ENCODE results near the gene ABTB1.

Gene ABTB1

GRCh38 chr3:127717357-127718244 lies 44.8 kb downstream of the ABTB1 start:
- Mint-ChIP-seq H3K27ac (peak overlapping the region; percentile 18), H3K4me1 (peaks cover 90% of the 10 kb centered on the region), H3K4me3 (no peak overlapping the region), H3K36me3 (ENCODE audit: low read depth) (no peaks in the 10 kb centered on the region), H3K27me3 (ENCODE audit: low read depth, poor library complexity) (peaks cover 13% of the 10 kb centered on the region), H3K9me3 (no peaks in the 10 kb centered on the region)
- no peak for TF ChIP-seq CTCF (IDR thresholded peaks at IDR 0.05)
- DNase-seq = no peak

GRCh38 chr3:127718245-127718915 lies 45.6 kb downstream of the ABTB1 start:
- Mint-ChIP-seq H3K27ac (peak overlapping the region; percentile 18), H3K4me1 (peaks cover 90% of the 10 kb centered on the region), H3K27me3 (ENCODE audit: low read depth, poor library complexity) (peaks cover 9% of the 10 kb centered on the region), H3K36me3 (ENCODE audit: low read depth) (no peaks in the 10 kb centered on the region), H3K4me3 (no peak overlapping the region), H3K9me3 (no peaks in the 10 kb centered on the region)
- TF ChIP-seq CTCF (IDR thresholded peaks at IDR 0.05) = no peak
- no peak for DNase-seq

GRCh38 chr3:127718916-127719290 lies 46.2 kb downstream of the ABTB1 start:
- no peak for DNase-seq
- Mint-ChIP-seq H3K4me3 (no peak overlapping the region), H3K27me3 (ENCODE audit: low read depth, poor library complexity) (peaks cover 8% of the 10 kb centered on the region), H3K9me3 (peaks cover 3% of the 10 kb centered on the region), H3K27ac (no peak overlapping the region), H3K4me1 (peaks cover 89% of the 10 kb centered on the region), H3K36me3 (ENCODE audit: low read depth) (no peaks in the 10 kb centered on the region)
- TF ChIP-seq CTCF (IDR thresholded peaks at IDR 0.05) = no peak

GRCh38 chr3:127719369-127719768 lies 46.6 kb downstream of the ABTB1 start:
- Mint-ChIP-seq H3K4me3 (no peak overlapping the region), H3K27ac (no peak overlapping the region), H3K4me1 (peaks cover 84% of the 10 kb centered on the region), H3K36me3 (ENCODE audit: low read depth) (no peaks in the 10 kb centered on the region), H3K9me3 (peaks cover 8% of the 10 kb centered on the region), H3K27me3 (ENCODE audit: low read depth, poor library complexity) (peaks cover 8% of the 10 kb centered on the region)
- no peak for TF ChIP-seq CTCF (IDR thresholded peaks at IDR 0.05)
- no peak for DNase-seq

- TF ChIP-seq CTCF (IDR thresholded peaks at IDR 0.05) = no peak
- Mint-ChIP-seq H3K27ac (no peak overlapping the region), H3K4me3 (no peak overlapping the region), H3K9me3 (peaks cover 17% of the 10 kb centered on the region), H3K4me1 (peaks cover 77% of the 10 kb centered on the region), H3K27me3 (ENCODE audit: low read depth, poor library complexity) (peaks cover 8% of the 10 kb centered on the region), H3K36me3 (ENCODE audit: low read depth) (peaks cover 5% of the 10 kb centered on the region)
- no peak for DNase-seq
Measured at GRCh38 chr3:127720161-127720823, 47.5 kb downstream of the ABTB1 start.
